Neural progenitor cell (in vitro differentiated cells): ENCODE measurements around the gene NBEAL2.

ENCODE experiments used
- EZH2 ChIP-seq: fragments of 200-600 bp; sonication (generic); IDR thresholded peaks from 2 replicates; pipeline ENCODE4 v1.6.1; 2017; ENCODE audit warnings: antibody characterized with exemption, mild to moderate bottlenecking, moderate library complexity
- TF ChIP-seq, protein P1 (sequence below): fragments of 200-600 bp; sonication (generic); IDR thresholded peaks from 2 replicates; pipeline ENCODE4 v1.5.1; 2017; ENCODE audit warnings: antibody characterized with exemption, mild to moderate bottlenecking

DNA sequence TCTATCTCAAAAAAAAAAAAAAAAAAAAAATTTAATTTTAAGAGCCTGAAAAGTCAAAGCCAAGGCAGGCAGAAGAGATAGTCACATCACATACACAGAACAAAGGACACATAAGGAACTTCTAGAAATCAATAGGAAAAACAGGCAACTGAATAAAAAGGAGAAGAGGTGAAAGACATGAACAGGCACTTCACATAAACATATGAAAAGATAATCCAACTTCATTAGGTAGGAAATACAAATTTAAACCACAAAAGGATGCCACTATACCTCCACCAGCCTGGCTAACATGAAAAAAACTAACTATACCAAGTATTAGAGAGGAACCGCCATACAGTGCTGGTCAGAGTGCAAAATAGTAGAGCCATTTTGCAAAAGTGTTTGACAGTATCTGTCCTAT, 17.0 kb upstream of the NBEAL2 start:
- TF ChIP-seq, protein P1, sequence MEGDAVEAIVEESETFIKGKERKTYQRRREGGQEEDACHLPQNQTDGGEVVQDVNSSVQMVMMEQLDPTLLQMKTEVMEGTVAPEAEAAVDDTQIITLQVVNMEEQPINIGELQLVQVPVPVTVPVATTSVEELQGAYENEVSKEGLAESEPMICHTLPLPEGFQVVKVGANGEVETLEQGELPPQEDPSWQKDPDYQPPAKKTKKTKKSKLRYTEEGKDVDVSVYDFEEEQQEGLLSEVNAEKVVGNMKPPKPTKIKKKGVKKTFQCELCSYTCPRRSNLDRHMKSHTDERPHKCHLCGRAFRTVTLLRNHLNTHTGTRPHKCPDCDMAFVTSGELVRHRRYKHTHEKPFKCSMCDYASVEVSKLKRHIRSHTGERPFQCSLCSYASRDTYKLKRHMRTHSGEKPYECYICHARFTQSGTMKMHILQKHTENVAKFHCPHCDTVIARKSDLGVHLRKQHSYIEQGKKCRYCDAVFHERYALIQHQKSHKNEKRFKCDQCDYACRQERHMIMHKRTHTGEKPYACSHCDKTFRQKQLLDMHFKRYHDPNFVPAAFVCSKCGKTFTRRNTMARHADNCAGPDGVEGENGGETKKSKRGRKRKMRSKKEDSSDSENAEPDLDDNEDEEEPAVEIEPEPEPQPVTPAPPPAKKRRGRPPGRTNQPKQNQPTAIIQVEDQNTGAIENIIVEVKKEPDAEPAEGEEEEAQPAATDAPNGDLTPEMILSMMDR: no peak
- TF ChIP-seq EZH2: no peak
